HepG2 (cell line): Measurements from ENCODE around the gene PPP1R15A.

ENCODE experiments used
- HNRNPL ChIP-seq: fragments of 200-400 bp; formaldehyde crosslinking; IDR thresholded peaks from 2 replicates; pipeline ENCODE4 v1.6.1; 2017; ENCODE audit warnings: mild to moderate bottlenecking, low read depth, low read length
- RNF2 ChIP-seq: fragments of 450-650 bp; conservative IDR thresholded peaks from 2 replicates; pipeline ENCODE4 v1.6.1; 2016; ENCODE audit warnings: low read depth
- YY1 ChIP-seq: IDR thresholded peaks from 2 replicates; pipeline ENCODE4 v1.6.1; 2011; ENCODE audit warnings: low read length, low read depth, moderate library complexity, mild to moderate bottlenecking; ENCODE audit not compliant: insufficient read depth, insufficient replicate concordance
- TF ChIP-seq, protein P1 (sequence below), 2 experiments: IDR thresholded peaks; 2 replicates each; pipeline ENCODE4 v1.6.1; 2011 to 2012; ENCODE audit warnings: low read length in 2 of 2, borderline replicate concordance in 1 of 2, low read depth in 1 of 2, mild to moderate bottlenecking in 1 of 2, moderate library complexity in 1 of 2

DNA sequence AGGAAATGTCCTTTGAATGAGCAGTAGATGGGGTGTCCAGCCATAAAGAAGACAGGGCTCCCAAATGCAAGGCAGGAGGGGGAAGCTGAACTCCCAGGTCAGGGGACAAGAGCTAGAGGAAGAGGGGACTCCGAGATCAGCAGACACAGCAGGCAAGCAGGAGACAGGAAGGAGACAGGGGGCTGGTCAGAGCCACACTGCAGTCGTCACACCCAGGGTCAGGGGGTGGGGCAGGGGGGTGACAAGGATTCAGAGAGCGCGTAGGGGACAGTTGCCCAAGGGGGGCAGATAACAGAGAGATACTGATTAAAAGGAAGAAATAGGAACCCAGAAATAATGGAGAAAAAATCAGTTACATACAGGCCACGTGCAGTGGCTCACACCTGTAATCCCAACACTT is 39.2 kb upstream of the PPP1R15A start:
- TF ChIP-seq, protein P1, sequence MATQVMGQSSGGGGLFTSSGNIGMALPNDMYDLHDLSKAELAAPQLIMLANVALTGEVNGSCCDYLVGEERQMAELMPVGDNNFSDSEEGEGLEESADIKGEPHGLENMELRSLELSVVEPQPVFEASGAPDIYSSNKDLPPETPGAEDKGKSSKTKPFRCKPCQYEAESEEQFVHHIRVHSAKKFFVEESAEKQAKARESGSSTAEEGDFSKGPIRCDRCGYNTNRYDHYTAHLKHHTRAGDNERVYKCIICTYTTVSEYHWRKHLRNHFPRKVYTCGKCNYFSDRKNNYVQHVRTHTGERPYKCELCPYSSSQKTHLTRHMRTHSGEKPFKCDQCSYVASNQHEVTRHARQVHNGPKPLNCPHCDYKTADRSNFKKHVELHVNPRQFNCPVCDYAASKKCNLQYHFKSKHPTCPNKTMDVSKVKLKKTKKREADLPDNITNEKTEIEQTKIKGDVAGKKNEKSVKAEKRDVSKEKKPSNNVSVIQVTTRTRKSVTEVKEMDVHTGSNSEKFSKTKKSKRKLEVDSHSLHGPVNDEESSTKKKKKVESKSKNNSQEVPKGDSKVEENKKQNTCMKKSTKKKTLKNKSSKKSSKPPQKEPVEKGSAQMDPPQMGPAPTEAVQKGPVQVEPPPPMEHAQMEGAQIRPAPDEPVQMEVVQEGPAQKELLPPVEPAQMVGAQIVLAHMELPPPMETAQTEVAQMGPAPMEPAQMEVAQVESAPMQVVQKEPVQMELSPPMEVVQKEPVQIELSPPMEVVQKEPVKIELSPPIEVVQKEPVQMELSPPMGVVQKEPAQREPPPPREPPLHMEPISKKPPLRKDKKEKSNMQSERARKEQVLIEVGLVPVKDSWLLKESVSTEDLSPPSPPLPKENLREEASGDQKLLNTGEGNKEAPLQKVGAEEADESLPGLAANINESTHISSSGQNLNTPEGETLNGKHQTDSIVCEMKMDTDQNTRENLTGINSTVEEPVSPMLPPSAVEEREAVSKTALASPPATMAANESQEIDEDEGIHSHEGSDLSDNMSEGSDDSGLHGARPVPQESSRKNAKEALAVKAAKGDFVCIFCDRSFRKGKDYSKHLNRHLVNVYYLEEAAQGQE (IDR thresholded peaks at IDR 0.05; ENCODE audit: borderline replicate concordance in 1 of 2, low read depth in 1 of 2, low read length in 2 of 2): no peak
- no peak for TF ChIP-seq HNRNPL
- no peak for TF ChIP-seq YY1
- no peak for TF ChIP-seq RNF2
